Ishikawa (cell line): ENCODE data around the gene RPA1.

Experiments used
- CEBPB ChIP-seq: IDR thresholded peaks from 2 replicates; pipeline ENCODE4 v1.6.1; 2012
- CREB1 ChIP-seq: IDR thresholded peaks from 2 replicates; pipeline ENCODE4 v1.6.1; 2012; ENCODE audit warnings: low read depth
- EGR1 ChIP-seq: IDR thresholded peaks from 2 replicates; pipeline ENCODE4 v1.6.1; 2012
- EP300 ChIP-seq: IDR thresholded peaks from 2 replicates; pipeline ENCODE4 v1.6.1; 2012; ENCODE audit warnings: borderline replicate concordance
- FOXM1 ChIP-seq: IDR thresholded peaks from 2 replicates; pipeline ENCODE4 v1.6.1; 2012; ENCODE audit warnings: low read depth, borderline replicate concordance
- NFIC ChIP-seq: IDR thresholded peaks from 2 replicates; pipeline ENCODE4 v1.6.1; 2012
- RAD21 ChIP-seq: IDR thresholded peaks from 2 replicates; pipeline ENCODE4 v1.6.1; 2012; ENCODE audit warnings: low read depth
- TAF1 ChIP-seq: IDR thresholded peaks from 2 replicates; pipeline ENCODE4 v1.6.1; 2012; ENCODE audit warnings: low read depth, mild to moderate bottlenecking
- TCF12 ChIP-seq: IDR thresholded peaks from 2 replicates; pipeline ENCODE4 v1.6.1; 2012; ENCODE audit warnings: low read depth
- TEAD4 ChIP-seq: IDR thresholded peaks from 2 replicates; pipeline ENCODE4 v1.6.1; 2012
- YY1 ChIP-seq: IDR thresholded peaks from 2 replicates; pipeline ENCODE4 v1.6.1; 2012; ENCODE audit warnings: low read depth
- ZBTB7A ChIP-seq: IDR thresholded peaks from 2 replicates; pipeline ENCODE4 v1.6.1; 2012; ENCODE audit warnings: low read depth
- TF ChIP-seq, protein P1 (sequence below): IDR thresholded peaks from 2 replicates; pipeline ENCODE4 v1.6.1; 2012
- TF ChIP-seq, protein P2 (sequence below): IDR thresholded peaks from 2 replicates; pipeline ENCODE4 v1.6.1; 2012; ENCODE audit warnings: low read depth, mild to moderate bottlenecking
- TF ChIP-seq, protein P3 (sequence below): IDR thresholded peaks from 2 replicates; pipeline ENCODE4 v1.6.1; 2012

RPA1 gene

DNA sequence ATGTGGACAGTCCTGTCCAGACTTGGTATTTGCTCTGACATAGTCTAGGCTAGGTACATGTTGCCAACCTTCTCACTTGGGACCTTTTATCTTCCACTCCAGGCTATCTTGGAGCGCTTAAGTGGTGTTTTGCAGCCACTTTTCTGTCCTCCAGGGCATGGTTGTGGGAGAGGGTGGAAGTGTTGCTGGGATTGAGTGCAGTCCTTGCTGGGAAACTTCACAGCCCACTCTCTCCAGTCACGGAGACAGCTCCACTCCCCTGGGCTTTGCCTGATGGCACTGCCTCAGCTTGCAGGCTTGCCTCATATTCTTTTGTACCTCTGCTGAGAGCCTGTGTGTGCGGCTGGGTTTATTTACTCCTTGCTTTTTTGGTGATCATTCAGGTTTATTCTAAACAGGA lies 17.4 kb downstream of the RPA1 start:
- TF ChIP-seq, protein P1, sequence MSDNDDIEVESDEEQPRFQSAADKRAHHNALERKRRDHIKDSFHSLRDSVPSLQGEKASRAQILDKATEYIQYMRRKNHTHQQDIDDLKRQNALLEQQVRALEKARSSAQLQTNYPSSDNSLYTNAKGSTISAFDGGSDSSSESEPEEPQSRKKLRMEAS, result no peak
- no peak for TF ChIP-seq EGR1
- no peak for TF ChIP-seq ZBTB7A
- no peak for TF ChIP-seq TEAD4
- no peak for TF ChIP-seq CEBPB
- TF ChIP-seq, protein P2, sequence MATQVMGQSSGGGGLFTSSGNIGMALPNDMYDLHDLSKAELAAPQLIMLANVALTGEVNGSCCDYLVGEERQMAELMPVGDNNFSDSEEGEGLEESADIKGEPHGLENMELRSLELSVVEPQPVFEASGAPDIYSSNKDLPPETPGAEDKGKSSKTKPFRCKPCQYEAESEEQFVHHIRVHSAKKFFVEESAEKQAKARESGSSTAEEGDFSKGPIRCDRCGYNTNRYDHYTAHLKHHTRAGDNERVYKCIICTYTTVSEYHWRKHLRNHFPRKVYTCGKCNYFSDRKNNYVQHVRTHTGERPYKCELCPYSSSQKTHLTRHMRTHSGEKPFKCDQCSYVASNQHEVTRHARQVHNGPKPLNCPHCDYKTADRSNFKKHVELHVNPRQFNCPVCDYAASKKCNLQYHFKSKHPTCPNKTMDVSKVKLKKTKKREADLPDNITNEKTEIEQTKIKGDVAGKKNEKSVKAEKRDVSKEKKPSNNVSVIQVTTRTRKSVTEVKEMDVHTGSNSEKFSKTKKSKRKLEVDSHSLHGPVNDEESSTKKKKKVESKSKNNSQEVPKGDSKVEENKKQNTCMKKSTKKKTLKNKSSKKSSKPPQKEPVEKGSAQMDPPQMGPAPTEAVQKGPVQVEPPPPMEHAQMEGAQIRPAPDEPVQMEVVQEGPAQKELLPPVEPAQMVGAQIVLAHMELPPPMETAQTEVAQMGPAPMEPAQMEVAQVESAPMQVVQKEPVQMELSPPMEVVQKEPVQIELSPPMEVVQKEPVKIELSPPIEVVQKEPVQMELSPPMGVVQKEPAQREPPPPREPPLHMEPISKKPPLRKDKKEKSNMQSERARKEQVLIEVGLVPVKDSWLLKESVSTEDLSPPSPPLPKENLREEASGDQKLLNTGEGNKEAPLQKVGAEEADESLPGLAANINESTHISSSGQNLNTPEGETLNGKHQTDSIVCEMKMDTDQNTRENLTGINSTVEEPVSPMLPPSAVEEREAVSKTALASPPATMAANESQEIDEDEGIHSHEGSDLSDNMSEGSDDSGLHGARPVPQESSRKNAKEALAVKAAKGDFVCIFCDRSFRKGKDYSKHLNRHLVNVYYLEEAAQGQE, result no peak
- TF ChIP-seq, protein P3, sequence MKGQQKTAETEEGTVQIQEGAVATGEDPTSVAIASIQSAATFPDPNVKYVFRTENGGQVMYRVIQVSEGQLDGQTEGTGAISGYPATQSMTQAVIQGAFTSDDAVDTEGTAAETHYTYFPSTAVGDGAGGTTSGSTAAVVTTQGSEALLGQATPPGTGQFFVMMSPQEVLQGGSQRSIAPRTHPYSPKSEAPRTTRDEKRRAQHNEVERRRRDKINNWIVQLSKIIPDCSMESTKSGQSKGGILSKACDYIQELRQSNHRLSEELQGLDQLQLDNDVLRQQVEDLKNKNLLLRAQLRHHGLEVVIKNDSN, result no peak
- TF ChIP-seq FOXM1, result no peak
- no peak for TF ChIP-seq NFIC
- TF ChIP-seq TAF1, result no peak
- no peak for TF ChIP-seq CREB1
- no peak for TF ChIP-seq RAD21
- no peak for TF ChIP-seq YY1
- no peak for TF ChIP-seq TCF12

DNA sequence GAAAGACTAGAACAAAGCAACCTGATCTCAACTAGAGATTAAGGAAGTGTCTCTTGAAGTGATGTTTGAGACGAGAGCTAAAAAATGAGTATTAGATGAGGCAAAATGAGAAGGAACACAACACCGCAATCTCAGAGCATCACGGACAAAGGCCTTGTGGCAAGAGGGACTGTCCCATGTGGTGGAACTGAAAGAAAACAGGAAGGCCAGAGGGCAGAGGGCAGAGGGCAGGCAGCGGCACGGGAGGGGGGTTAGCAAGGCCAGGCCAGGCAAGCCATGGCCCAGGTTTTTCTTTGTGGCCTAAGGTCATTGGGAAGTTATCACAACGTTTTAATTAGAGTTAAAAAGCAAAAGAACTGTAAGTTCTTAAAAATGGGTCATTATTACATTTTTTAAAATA lies 22.5 kb downstream of the RPA1 start:
- no peak for TF ChIP-seq TAF1
- TF ChIP-seq, protein P3, result no peak
- TF ChIP-seq EGR1, result no peak
- TF ChIP-seq TCF12, result no peak
- TF ChIP-seq, protein P1, result no peak
- TF ChIP-seq ZBTB7A, result no peak
- no peak for TF ChIP-seq RAD21
- no peak for TF ChIP-seq NFIC
- no peak for TF ChIP-seq TEAD4
- no peak for TF ChIP-seq CREB1
- no peak for TF ChIP-seq FOXM1

DNA sequence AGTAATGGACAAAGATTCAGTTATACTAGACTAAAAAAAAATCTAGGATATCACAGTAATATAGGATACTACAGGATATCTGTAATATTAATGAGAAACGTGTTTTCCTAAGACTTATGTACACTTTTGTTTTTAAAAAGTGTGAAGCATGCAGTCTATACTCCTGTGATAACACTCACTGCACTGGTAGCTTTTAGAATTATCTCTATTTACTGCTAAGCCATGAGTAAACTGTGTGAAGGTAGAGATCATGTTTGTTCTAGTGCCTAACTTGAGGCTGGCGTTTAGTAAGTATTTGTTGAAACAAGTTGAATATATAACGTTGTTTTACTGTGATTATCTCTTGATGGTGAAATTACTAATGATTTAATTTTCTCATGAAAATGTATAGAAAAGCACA lies 23.9 kb downstream of the RPA1 start:
- TF ChIP-seq, protein P1, result no peak
- TF ChIP-seq ZBTB7A (no peak), EGR1 (no peak), CEBPB (no peak)

DNA sequence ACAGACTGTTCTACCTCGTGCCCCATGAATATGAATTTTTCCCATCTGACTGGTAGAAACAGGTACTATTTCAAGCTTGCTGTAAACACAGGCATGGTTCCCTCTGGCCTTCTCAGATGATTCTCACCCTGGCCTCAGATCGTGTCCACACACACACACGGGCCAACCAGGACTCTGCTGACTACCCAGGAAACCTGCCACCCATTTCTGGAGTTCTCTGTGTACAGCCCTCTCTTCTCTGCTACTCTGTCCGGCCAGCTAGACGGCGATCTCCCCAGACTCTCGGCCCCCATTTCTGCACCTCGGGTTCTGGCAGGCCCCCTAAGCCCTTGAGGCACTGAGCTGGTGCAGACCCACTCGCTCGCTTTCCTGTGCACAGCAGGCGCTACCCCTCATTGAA lies 31.2 kb downstream of the RPA1 start:
- no peak for TF ChIP-seq YY1
- TF ChIP-seq CREB1, result no peak
- TF ChIP-seq EGR1, result no peak
- TF ChIP-seq, protein P2, result no peak
- TF ChIP-seq, protein P1, result no peak
- no peak for TF ChIP-seq ZBTB7A
- TF ChIP-seq, protein P3, result no peak
- no peak for TF ChIP-seq CEBPB
- no peak for TF ChIP-seq TCF12
- TF ChIP-seq TEAD4, result no peak
- TF ChIP-seq TAF1, result no peak
- TF ChIP-seq NFIC, result no peak
- no peak for TF ChIP-seq EP300

DNA sequence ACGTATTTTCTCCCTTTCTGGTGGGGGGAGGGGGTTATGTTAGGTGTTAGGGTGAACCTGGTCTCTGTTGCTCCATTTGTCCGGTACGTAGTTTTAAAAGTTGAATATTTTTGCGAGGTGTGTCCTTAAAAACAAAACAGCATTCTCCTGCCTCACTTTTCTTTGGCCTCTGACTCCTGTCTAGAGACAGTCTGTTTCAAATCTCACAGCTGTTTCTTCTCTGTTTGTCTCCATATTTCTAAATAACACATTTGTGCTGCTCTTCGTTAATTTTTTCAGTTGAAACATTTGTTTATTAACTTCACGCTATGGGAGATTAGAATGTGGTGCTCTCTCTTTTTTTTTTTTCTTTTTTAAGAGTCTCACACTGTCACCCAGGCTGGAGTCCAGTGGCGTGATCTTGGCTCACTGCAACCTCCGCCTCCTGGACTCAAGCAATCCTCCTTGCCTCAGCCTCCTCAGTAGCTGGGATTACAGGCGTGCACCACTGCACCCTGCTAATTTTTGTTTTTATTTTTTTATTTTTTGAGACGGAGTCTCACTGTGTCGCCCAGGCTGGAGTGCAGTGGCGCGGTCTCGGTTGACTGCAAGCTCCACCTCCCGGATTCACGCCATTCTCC lies 31.7 kb downstream of the RPA1 start:
- TF ChIP-seq FOXM1 (no peak), TCF12 (no peak)
